NCI-H1048 (cell line): Measurements from ENCODE around the gene SAP130.

Experiments used
- DNase-seq: peaks from one replicate; lab custom pipeline; 2025; lab: John Stamatoyannopoulos, UW

Gene SAP130

GRCh38 chr2:128026448-128027277 is 1.2 kb downstream of the SAP130 start:
- DNase-seq, result no peak

- DNase-seq, result no peak
Measured at GRCh38 chr2:128024816-128025215, 3.0 kb downstream of the SAP130 start.

GRCh38 chr2:128017561-128017960 is 10.3 kb downstream of the SAP130 start:
- DNase-seq, result no peak

GRCh38 chr2:128016620-128017019 is 11.2 kb downstream of the SAP130 start:
- no peak for DNase-seq

- no peak for DNase-seq
Measured at GRCh38 chr2:128012698-128013097, 15.2 kb downstream of the SAP130 start.

GRCh38 chr2:128008074-128008672 is 19.7 kb downstream of the SAP130 start:
- DNase-seq, result no peak

- DNase-seq, result no peak
Measured at GRCh38 chr2:128004509-128004908, 23.4 kb downstream of the SAP130 start.

GRCh38 chr2:128003463-128003862 is 24.4 kb downstream of the SAP130 start:
- no peak for DNase-seq

- no peak for DNase-seq
Measured at GRCh38 chr2:127996160-127996559, 31.7 kb downstream of the SAP130 start.

GRCh38 chr2:127995725-127996124 is 32.1 kb downstream of the SAP130 start:
- DNase-seq, result no peak

- no peak for DNase-seq
Measured at GRCh38 chr2:127993659-127994058, 34.2 kb downstream of the SAP130 start.

- no peak for DNase-seq
Measured at GRCh38 chr2:127991742-127992141, 36.1 kb downstream of the SAP130 start.

GRCh38 chr2:127986548-127987079 is 41.2 kb downstream of the SAP130 start:
- DNase-seq, result no peak

- DNase-seq, result no peak
Measured at GRCh38 chr2:127985735-127986134, 42.1 kb downstream of the SAP130 start.

GRCh38 chr2:127985026-127985734 is 42.7 kb downstream of the SAP130 start:
- no peak for DNase-seq

GRCh38 chr2:127984551-127984950 is 43.3 kb downstream of the SAP130 start:
- no peak for DNase-seq

- DNase-seq, result no peak
Measured at GRCh38 chr2:127969446-127969845, 58.4 kb downstream of the SAP130 start.

- no peak for DNase-seq
Measured at GRCh38 chr2:127968610-127969339, 59.1 kb downstream of the SAP130 start.

- no peak for DNase-seq
Measured at GRCh38 chr2:127961729-127962128, 66.1 kb downstream of the SAP130 start.

GRCh38 chr2:127957240-127957639 is 70.6 kb downstream of the SAP130 start:
- no peak for DNase-seq

- no peak for DNase-seq
Measured at GRCh38 chr2:127954857-127955256, 73.0 kb downstream of the SAP130 start.

- no peak for DNase-seq
Measured at GRCh38 chr2:127953849-127954248, 74.0 kb downstream of the SAP130 start.
